ENCODE results near the gene LRBA.

Gene LRBA

GRCh38 chr4:150978738-150979575 is 36.1 kb downstream of the LRBA start:
- no peak for DNase-seq (ENCODE audit: low read depth)
- no peak for TF ChIP-seq CTCF (IDR thresholded peaks at IDR 0.05; ENCODE audit: insufficient read depth, low read depth, low read length, missing control alignments)
- H3K4me3 ChIP-seq (ENCODE audit: low read depth, low read length), result no peak overlapping the region

DNA sequence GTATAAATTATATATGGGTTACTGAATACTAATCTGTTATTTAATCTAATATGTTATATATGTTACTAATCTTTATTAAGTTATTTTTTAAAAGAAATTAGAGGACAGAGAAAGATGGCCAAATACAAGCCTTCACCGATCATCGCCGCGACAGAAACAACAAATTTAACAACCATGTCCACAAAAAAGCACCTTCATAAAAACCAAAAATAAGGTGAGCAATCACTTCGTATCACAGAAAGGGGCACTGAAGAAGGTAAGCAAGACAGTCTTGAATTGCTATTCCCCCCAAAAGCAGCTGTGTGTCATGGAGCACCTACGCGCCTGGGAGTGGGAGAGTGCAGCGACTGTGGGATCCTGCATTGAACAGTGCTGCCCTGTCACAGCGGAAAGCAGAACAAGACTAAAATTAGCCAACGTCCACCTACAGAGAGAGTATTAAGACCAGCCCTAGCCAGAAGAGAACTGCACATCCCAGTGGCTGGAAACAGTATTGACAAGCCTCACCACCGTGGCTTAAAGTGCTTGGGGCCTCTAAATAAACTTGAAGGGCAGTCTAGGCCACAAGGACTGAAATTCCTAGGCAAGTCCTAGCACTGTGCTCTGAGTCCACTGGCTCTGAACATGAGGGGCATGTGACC is 38.5 kb downstream of the LRBA start:
- no peak for DNase-seq (ENCODE audit: low read depth)
- TF ChIP-seq CTCF (IDR thresholded peaks at IDR 0.05; ENCODE audit: insufficient read depth, low read depth, low read length, missing control alignments), result no peak
- no peak overlapping the region for H3K4me3 ChIP-seq (ENCODE audit: low read depth, low read length)

- no peak for TF ChIP-seq CTCF (IDR thresholded peaks at IDR 0.05; ENCODE audit: insufficient read depth, low read depth, low read length, missing control alignments)
- H3K4me3 ChIP-seq (ENCODE audit: low read depth, low read length), result no peak overlapping the region; the same call in 1 of the 2 replicates
- peak; percentile 58 for DNase-seq (ENCODE audit: low read depth)
Observed at GRCh38 chr4:150974750-150975149, 40.3 kb downstream of the LRBA start.

DNA sequence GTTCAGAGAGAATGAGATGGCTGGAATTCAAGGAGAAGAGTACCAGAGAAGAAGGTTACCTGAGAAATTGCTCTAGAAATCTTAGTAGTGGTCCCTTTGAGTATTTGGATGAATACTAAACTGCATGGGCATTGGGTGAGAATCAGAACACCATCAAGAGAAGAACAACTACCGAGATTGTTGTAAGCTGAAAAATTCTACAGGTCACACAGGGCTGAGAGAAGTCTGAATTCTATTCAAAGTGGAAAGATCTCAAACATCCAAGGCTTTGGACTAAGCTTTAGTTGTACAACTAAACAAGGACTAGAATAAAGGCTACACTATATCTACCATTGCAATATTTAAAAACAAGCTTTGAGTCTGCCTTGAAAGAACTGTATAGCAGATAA is 40.8 kb downstream of the LRBA start:
- no peak for TF ChIP-seq CTCF (IDR thresholded peaks at IDR 0.05; ENCODE audit: insufficient read depth, low read depth, low read length, missing control alignments)
- DNase-seq (ENCODE audit: low read depth), result no peak
- H3K4me3 ChIP-seq (ENCODE audit: low read depth, low read length), result no peak overlapping the region; the same call in 1 of the 2 replicates

DNA sequence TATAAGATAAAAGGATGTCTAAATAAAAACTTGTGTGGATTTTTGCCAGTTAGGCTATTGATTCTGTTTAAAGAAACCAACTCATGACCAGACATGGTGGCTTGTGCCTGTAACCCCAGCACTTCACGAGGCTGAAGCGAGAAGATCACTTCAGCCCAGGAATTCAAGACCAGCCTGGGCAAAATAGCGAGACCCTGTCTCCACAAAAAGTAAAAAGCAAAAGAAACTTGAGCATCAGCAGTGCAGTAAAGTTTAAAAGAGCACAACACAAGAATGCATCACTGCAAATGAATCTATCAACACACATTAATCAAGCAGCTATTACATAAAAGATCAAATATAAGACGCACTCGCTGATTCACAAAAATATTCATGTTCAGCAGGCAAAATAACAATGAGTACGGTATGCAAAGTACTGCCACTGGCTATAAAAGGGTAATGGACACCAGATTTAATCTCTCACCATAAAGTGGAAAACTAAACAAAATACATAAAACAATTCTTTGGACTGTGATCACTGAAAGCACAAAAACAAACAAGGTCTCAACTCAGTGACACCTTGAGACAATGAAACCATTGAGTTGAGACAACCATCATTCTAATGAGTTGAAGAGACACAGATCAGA is 41.3 kb downstream of the LRBA start:
- DNase-seq (ENCODE audit: low read depth), result no peak
- H3K4me3 ChIP-seq (ENCODE audit: low read depth, low read length), result no peak overlapping the region
- no peak for TF ChIP-seq CTCF (IDR thresholded peaks at IDR 0.05; ENCODE audit: insufficient read depth, low read depth, low read length, missing control alignments)

DNA sequence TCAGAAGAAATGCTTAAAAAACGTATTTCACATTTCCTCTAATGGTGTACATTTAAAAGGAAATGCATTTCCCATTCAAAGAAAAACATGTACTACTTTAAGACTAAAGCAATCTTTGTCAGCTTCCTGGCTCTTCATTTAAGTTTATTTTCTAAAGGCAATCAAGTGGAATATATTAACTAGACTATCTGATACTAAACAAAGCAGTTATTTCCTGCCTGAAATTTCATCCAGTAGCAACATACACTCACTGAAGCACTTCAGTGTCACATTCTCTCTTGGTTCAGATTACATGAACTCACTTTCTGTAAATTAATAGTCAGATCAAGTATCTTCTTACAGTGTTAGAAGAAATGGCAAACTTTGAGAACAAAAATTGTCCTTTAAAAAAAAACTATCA is 42.5 kb downstream of the LRBA start:
- no peak overlapping the region for H3K4me3 ChIP-seq (ENCODE audit: low read depth, low read length)
- no peak for TF ChIP-seq CTCF (IDR thresholded peaks at IDR 0.05; ENCODE audit: insufficient read depth, low read depth, low read length, missing control alignments)
- DNase-seq (ENCODE audit: low read depth), result no peak

All from GM12865 (cell line).